ENCODE data around the gene CCL18. TPM values are rescaled to one million over a fixed set of nuclear protein-coding genes. Genes with fewer than 3 reads are reported as not detected.
"Not testable (repeated sequence)": the region's sequence is repeated elsewhere in the genome, so short reads cannot be mapped to it uniquely, and the experiment has no call there.

CCL18 gene, protein sequence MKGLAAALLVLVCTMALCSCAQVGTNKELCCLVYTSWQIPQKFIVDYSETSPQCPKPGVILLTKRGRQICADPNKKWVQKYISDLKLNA
- polyA plus RNA-seq = under 1 TPM in 1 of 3 donors, not detected in 2; 0.24 TPM

DNA sequence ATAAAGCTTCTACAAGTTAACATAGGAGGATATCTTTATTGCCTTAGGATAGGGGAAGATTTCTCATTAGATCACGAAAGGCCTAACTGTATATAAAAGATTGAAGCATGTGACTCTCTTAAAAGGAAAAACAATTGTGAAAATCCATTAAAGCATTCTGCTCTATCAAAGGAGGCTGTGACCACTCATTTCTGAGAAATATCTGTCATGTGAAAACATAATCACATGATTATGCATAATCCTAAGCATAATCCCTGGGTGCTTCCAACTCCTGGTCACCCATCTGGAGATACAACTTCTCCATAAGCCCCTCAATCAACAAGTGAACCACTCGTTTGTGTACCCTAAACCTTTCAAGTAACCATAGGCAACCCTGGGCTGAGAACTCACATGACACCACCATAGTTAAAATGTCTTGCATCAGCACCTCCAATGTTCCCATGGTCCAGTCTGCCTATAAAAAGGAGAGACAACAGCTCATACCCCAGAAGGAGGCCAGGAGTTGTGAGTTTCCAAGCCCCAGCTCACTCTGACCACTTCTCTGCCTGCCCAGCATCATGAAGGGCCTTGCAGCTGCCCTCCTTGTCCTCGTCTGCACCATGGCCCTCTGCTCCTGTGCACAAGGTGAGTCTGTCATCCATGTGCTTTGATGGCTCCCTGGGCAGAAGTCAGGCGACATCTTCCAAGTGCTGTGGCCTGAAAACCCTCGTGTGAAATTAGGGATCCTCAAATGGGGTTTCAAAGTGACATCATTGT, at the start of gene CCL18:
TSS of gene CCL18 (plus strand) at position 487 of the 756 bp plus-strand sequence. CDS start at position 558, 71 bp downstream.
- Mint-ChIP-seq H3K27me3 (ENCODE audit: low read depth in 3 of 3) (peaks cover 9 to 20% (median 12%) of the 10 kb centered on the region in 3 donors), H3K36me3 (peaks cover 0 to 7% (median 3%) of the 10 kb centered on the region in 3 donors), H3K4me3 (peak within 1 kb of the TSS in 4 of 5 donors; percentile 33 to 80 (median 36)), H3K27ac (peak within 1 kb of the TSS; percentile 94 to 100 (median 98)), H3K4me1 (peaks cover 77 to 86% of the 10 kb centered on the region in 2 donors), H3K9me3 (peaks cover 0 to 6% (median 0%) of the 10 kb centered on the region in 6 donors)
- DNase-seq = no peak

DNA sequence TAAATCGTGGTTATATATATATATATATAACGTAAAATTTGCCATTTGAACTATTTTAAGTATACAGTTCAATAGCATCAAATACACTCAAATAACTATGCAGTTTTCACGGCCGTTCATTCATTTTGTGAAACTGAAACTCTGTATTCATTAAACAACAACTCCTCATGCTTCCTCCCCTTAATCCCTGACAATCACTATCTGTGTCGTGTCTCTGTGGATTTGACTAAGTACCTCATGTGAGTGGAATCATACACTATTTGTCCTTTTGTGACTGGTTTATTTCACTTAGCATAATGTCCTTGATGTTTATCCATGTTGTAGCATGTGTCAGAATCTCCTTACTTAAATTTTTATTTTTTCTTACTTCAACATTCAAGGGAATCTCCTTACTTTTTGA, 49.1 kb upstream of the CCL18 start:
- DNase-seq = no peak
- Mint-ChIP-seq H3K36me3 (no peaks in the 10 kb centered on the region), H3K4me1 (peaks cover 39 to 47% of the 10 kb centered on the region in 2 donors), H3K4me3 (no peak overlapping the region), H3K9me3 (no peaks in the 10 kb centered on the region), H3K27ac (peak overlapping the region in 1 of 6 donors; percentile 61), H3K27me3 (ENCODE audit: low read depth in 3 of 3) (peaks cover 0 to 2% (median 2%) of the 10 kb centered on the region in 3 donors)

- not testable (repeated sequence) for H3K27ac Mint-ChIP-seq; DNase-seq; H3K9me3 Mint-ChIP-seq; H3K4me3 Mint-ChIP-seq; H3K36me3 Mint-ChIP-seq; H3K27me3 Mint-ChIP-seq (ENCODE audit: low read depth in 3 of 3)
- peaks cover 35 to 38% of the 10 kb centered on the region in 2 donors for H3K4me1 Mint-ChIP-seq
Observed at GRCh38 chr17:36015895-36016294, 48.2 kb upstream of the CCL18 start.

DNA sequence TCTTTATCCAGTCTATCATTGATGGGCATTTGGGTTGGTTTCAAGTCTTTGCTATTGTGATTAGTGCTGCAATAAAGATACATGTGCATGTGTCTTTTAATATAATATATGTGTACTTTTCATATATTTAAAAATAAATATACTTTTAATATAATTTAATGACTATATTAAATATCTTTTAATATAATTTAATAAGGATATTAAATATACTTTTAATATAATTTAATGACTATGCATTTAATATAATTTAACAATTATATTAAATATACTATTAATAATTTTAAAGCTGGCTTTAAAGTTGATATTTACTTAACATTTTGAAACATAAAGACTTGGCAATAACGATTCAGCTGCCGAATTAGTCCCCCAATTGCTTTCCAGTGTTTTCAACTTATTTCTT, 47.5 kb upstream of the CCL18 start:
- peaks cover 2% of the 10 kb centered on the region in 3 donors for H3K27me3 Mint-ChIP-seq (ENCODE audit: low read depth in 3 of 3)
- H3K36me3 Mint-ChIP-seq = peaks cover 0 to 6% (median 0%) of the 10 kb centered on the region in 3 donors
- peaks cover 29 to 32% of the 10 kb centered on the region in 2 donors for H3K4me1 Mint-ChIP-seq
- H3K27ac Mint-ChIP-seq = no peak overlapping the region
- no peaks in the 10 kb centered on the region for H3K9me3 Mint-ChIP-seq
- DNase-seq = no peak
- no peak overlapping the region for H3K4me3 Mint-ChIP-seq

- H3K4me3 Mint-ChIP-seq = peak within 1 kb of the TSS in 3 of 5 donors; percentile 47 to 68 (median 49)
- H3K36me3 Mint-ChIP-seq = peaks cover 0 to 6% (median 6%) of the 10 kb centered on the region in 3 donors
- H3K4me1 Mint-ChIP-seq = peaks cover 16 to 19% of the 10 kb centered on the region in 2 donors
- no peaks in the 10 kb centered on the region for H3K9me3 Mint-ChIP-seq
- peak within 1 kb of the TSS in 5 of 6 donors; percentile 36 to 83 (median 69) for H3K27ac Mint-ChIP-seq
- DNase-seq = peak in 1 of 3 donors; percentile 10
- peaks cover 2% of the 10 kb centered on the region in 3 donors for H3K27me3 Mint-ChIP-seq (ENCODE audit: low read depth in 3 of 3)
Observed at GRCh38 chr17:36017799-36018198, 46.3 kb upstream of the CCL18 start, which contains the start of gene CCL23. Gene CCL23, minus strand, starts transcription at chr17:36017972. Its CDS starts 75 bp downstream, at chr17:36017897.

DNA sequence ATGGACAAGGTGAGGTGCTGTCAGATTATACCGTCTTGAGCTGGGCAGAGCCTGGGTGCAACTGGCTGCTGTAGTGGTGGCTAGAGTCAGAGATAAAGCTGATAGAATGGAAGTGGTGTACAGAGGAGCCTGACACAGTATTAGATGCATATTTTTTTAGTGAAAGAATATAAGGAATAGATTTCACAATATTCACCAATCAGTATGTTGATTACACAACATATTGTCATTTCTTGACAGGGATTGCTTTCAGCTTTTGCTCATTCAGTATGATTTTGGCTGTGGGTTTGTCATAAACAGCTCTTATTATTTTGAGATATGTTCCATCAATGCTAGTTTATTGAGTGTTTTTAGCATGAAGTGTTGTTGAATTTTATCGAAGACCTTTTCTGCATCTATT, 44.6 kb upstream of the CCL18 start:
- Mint-ChIP-seq H3K36me3 (peaks cover 0 to 6% (median 6%) of the 10 kb centered on the region in 3 donors), H3K4me1 (peaks cover 14 to 18% of the 10 kb centered on the region in 2 donors), H3K27me3 (ENCODE audit: low read depth in 3 of 3) (peaks cover 2 to 4% (median 2%) of the 10 kb centered on the region in 3 donors), H3K4me3 (no peak overlapping the region), H3K27ac (no peak overlapping the region), H3K9me3 (peaks cover 0 to 2% (median 0%) of the 10 kb centered on the region in 6 donors)
- DNase-seq = no peak

DNA sequence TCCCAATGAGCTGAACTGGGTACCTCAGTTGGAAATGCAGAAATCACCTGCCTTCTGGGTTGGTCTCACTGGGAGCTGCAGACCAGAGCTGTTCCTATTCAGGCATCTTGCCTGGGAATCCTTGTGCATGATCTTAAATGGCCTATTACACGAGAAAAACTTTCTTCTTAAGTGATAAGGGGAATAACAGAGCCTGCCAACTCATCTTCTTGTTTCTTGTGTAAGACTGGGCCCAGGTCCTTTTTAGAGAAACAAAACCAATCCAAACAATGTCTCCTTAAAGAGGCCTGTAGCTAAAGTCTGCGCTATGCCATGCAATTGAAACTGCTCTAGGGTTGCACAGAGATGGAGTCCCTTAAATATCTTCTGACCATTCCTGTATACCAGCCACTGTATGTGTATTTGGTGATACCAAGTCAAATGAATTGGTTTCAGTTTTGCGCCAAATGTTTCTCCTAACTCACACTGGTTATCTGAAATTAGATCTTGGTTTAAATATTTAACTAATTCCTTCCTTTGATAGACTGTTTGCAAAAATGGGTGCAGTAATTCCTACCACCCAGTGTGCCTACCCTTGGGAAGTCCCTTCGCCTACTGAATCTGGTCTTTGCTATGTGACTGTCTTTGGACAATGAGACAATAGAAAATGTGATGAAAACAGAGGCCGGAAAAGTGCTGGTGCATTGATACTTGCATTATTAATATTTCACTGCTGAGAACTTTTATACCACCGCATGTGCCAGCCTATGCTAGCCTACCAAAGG, 39.8 kb upstream of the CCL18 start:
- peaks cover 0 to 4% (median 0%) of the 10 kb centered on the region in 3 donors for H3K27me3 Mint-ChIP-seq (ENCODE audit: low read depth in 3 of 3)
- H3K4me1 Mint-ChIP-seq = no peaks in the 10 kb centered on the region
- peak overlapping the region in 1 of 6 donors; percentile 71 for H3K27ac Mint-ChIP-seq
- no peak overlapping the region for H3K4me3 Mint-ChIP-seq
- DNase-seq = no peak
- peaks cover 0 to 2% (median 0%) of the 10 kb centered on the region in 6 donors for H3K9me3 Mint-ChIP-seq
- H3K36me3 Mint-ChIP-seq = peaks cover 0 to 6% (median 6%) of the 10 kb centered on the region in 3 donors

- no peak overlapping the region for H3K4me3 Mint-ChIP-seq
- H3K9me3 Mint-ChIP-seq = peaks cover 0 to 2% (median 0%) of the 10 kb centered on the region in 6 donors
- peak overlapping the region in 1 of 6 donors; percentile 24 for H3K27ac Mint-ChIP-seq
- peaks cover 1 to 6% (median 5%) of the 10 kb centered on the region in 3 donors for H3K27me3 Mint-ChIP-seq (ENCODE audit: low read depth in 3 of 3)
- DNase-seq = no peak
- peaks cover 0 to 3% (median 0%) of the 10 kb centered on the region in 3 donors for H3K36me3 Mint-ChIP-seq
- no peaks in the 10 kb centered on the region for H3K4me1 Mint-ChIP-seq
Observed at GRCh38 chr17:36027761-36028160, 36.3 kb upstream of the CCL18 start.

DNA sequence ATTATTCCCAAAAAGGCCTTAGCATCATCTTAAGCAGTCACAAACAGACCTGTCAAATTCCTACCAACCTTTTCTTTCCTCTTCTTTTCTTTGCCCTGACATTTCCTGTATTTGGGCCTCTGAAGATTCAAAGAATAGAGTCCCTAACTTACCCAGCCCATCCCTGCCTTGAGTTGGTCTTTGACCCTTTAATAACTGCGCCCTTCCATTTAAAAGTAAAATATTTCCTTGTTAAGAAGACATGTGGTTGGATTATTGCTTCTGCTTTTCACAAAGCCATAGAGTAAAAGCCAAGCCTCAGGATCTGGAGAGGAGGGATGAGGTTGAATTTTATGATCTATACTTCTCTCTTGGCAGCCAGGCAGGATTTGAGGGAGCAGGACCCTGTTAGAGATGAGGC, 33.1 kb upstream of the CCL18 start:
- Mint-ChIP-seq H3K4me3 (no peak overlapping the region), H3K4me1 (peaks cover 2 to 12% of the 10 kb centered on the region in 2 donors), H3K36me3 (peaks cover 0 to 3% (median 0%) of the 10 kb centered on the region in 3 donors), H3K9me3 (peaks cover 0 to 1% (median 0%) of the 10 kb centered on the region in 6 donors), H3K27ac (peak overlapping the region in 1 of 6 donors; percentile 12), H3K27me3 (ENCODE audit: low read depth in 3 of 3) (peaks cover 0 to 6% (median 5%) of the 10 kb centered on the region in 3 donors)
- no peak for DNase-seq

GRCh38 chr17:36034127-36034526, 29.9 kb upstream of the CCL18 start:
- Mint-ChIP-seq H3K27me3 (ENCODE audit: low read depth in 3 of 3) (peaks cover 0 to 8% (median 5%) of the 10 kb centered on the region in 3 donors), H3K9me3 (peaks cover 0 to 1% (median 0%) of the 10 kb centered on the region in 6 donors), H3K27ac (peak overlapping the region in 2 of 6 donors; percentile 7 to 51), H3K4me3 (no peak overlapping the region), H3K4me1 (peaks cover 2 to 12% of the 10 kb centered on the region in 2 donors), H3K36me3 (peaks cover 0 to 3% (median 0%) of the 10 kb centered on the region in 3 donors)
- no peak for DNase-seq

DNA sequence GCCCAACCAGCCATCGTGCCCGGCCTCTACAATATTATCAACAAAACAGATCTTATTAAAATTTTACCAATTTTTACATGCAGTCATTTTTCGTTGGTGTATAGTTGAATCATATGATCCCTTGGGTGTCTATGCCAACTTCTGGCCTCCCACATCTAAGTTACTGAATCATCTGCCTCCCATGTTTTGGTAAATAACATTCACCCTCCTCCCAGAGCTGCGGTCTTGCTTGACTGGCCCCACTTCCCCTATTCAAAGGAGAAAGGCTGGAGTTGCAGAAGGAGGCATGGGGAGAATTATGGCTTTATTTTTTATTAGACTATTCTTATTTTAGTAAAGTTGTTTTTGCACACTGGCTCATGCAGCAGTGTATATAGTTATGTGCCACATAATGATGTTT, 27.8 kb upstream of the CCL18 start:
- no peak for DNase-seq
- peaks cover 0 to 3% (median 0%) of the 10 kb centered on the region in 3 donors for H3K27me3 Mint-ChIP-seq (ENCODE audit: low read depth in 3 of 3)
- no peaks in the 10 kb centered on the region for H3K36me3 Mint-ChIP-seq
- peaks cover 2 to 12% of the 10 kb centered on the region in 2 donors for H3K4me1 Mint-ChIP-seq
- H3K27ac Mint-ChIP-seq = peak overlapping the region in 1 of 6 donors; percentile 25
- H3K4me3 Mint-ChIP-seq = no peak overlapping the region
- H3K9me3 Mint-ChIP-seq = peaks cover 0 to 1% (median 0%) of the 10 kb centered on the region in 6 donors

DNA sequence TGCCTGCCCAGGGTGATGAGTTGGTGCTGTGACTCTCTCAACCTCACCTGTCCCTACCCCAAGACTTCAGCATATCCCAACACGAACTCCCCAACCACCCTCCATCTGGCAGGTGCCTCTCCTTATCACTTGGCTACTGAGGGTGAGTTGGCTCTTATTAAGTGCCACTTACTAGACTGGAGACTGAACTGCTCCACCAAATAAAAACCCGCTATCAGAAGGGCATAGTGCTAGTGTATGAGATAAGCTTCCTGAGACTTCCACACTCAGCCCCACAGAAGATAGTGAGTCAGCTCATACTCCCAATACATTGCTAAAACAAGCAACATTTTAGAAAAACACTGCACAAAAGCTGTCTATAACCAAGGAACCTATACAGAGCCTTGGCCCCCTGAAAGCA, 16.0 kb upstream of the CCL18 start:
- Mint-ChIP-seq H3K4me3 (no peak overlapping the region), H3K27me3 (ENCODE audit: low read depth in 3 of 3) (peaks cover 0 to 6% (median 4%) of the 10 kb centered on the region in 3 donors), H3K27ac (peak overlapping the region in 1 of 6 donors; percentile 41), H3K4me1 (no peaks in the 10 kb centered on the region), H3K36me3 (peaks cover 10 to 35% (median 25%) of the 10 kb centered on the region in 3 donors), H3K9me3 (peaks cover 8 to 40% (median 21%) of the 10 kb centered on the region in 6 donors)
- no peak for DNase-seq

DNA sequence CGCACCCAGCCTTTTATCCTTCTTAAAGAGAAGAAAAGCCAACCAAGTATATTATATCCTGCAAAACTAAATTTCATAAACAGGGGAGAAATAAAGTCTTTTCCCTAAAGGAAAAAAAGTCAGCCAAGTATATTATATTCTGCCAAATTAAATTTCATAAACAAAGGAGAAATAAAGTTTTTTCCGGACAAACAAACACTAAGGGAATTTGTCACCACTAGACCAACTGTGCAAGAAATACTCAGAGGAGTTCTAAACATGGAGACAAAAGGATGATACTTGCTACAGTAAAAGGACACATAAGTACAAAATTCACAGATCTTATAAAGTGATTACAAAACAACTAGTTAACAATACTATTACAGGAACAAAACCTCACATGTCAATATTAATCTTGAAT, 14.4 kb upstream of the CCL18 start:
- Mint-ChIP-seq H3K9me3 (peaks cover 8 to 40% (median 21%) of the 10 kb centered on the region in 6 donors), H3K27ac (no peak overlapping the region), H3K4me3 (no peak overlapping the region)

More for the DNA sequence above, 14.4 kb upstream of the CCL18 start:
- Mint-ChIP-seq H3K27me3 (ENCODE audit: low read depth in 3 of 3) (peaks cover 0 to 6% (median 3%) of the 10 kb centered on the region in 3 donors), H3K36me3 (peaks cover 10 to 39% (median 25%) of the 10 kb centered on the region in 3 donors), H3K4me1 (no peaks in the 10 kb centered on the region)
- DNase-seq = no peak

Data from immature natural killer cell (primary cell).